GM12891 (cell line): ENCODE data around the gene PAX3.

Experiments
- POLR2A ChIP-seq: IDR thresholded peaks from 2 replicates; pipeline ENCODE4 v1.6.1; 2011; ENCODE audit warnings: low read depth, low read length, control low read depth
- SPI1 ChIP-seq: IDR thresholded peaks from 2 replicates; pipeline ENCODE4 v1.6.1; 2011; ENCODE audit warnings: low read depth, low read length, control low read depth

DNA sequence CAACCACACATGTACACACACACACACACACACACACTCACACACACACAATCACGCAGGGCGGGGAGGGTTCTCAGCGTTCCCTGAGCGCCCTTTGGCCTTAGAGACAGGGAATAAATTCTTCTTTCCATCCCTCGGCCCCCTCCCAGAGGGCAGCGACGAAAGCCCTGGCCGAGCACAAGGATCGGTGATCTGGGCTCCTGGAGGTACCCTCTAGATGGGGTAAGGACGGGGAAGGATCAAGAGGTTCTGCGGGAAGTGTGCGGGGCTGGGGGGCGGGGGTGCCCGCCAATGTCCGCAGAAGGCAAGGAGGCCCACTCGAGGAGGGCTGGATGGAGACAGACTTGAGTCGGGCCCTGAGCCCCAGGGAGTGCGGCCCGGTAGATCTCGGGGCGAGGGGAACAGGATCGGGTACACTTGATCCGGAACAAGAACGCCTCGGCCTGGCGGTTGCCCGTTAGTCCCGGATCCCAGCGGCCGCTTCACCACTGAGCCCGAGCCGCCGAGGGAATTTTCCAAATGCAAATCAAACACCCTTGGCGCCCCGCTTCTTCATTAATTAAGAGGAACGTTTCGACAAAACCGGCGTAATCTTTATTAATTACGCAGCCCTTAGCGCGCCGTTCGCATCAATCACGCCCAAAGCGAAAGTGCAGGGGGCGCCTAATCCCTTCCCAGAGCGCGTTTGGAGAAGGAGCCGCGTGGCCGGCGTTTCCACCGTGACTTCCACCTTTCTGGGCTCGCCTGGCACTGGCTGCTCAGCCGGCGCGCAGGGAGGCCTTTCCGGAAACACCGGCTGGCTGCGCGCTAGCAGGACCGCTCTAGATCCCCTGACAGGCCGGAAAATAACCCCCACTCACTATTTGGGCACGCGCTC, 7.0 kb upstream of the PAX3 start:
- TF ChIP-seq POLR2A (no peak), SPI1 (no peak)
